Right cardiac atrium (tissue), 5 donors: Measurements from ENCODE around the gene TCF15. TPM values are rescaled to one million over a fixed set of nuclear protein-coding genes. Genes with fewer than 3 reads are reported as not detected.
"Not testable (repeated sequence)": the region's sequence is repeated elsewhere in the genome, so short reads cannot be mapped to it uniquely, and the experiment has no call there.

Source experiments
- ATAC-seq, 2 donors: fragments of 200-7000 bp; cut with Tn5 transposase; one replicate each; pipeline versions ENCODE4 v1.8.0 to v1.9.1; 2020; ENCODE audit warnings: moderate library complexity in 2 of 2, mild to moderate bottlenecking in 1 of 2
- DNase-seq, 3 donors: peaks; one replicate each; pipeline ENCODE4 v3.0.0-alpha.2; 2020
- H3K27ac ChIP-seq: one replicate; pipeline ENCODE4 v1.5.1; 2013; ENCODE audit warnings: mild to moderate bottlenecking, low read length, control low read depth, moderate library complexity
- H3K27me3 ChIP-seq: one replicate; pipeline ENCODE4 v1.6.1; 2013; ENCODE audit not compliant: control insufficient read depth, insufficient read depth
- H3K4me1 ChIP-seq: one replicate; pipeline ENCODE4 v1.6.1; 2013; ENCODE audit warnings: low read length; ENCODE audit not compliant: control insufficient read depth, insufficient read depth
- H3K4me3 ChIP-seq: one replicate; pipeline ENCODE4 v1.5.1; 2013; ENCODE audit warnings: low read length, control low read depth
- H3K9me3 ChIP-seq: one replicate; pipeline ENCODE4 v1.6.1; 2013; ENCODE audit warnings: low read length; ENCODE audit not compliant: control insufficient read depth
- WGBS: extraction: QIAGEN DNeasy Blood & Tissue Kit; methylation state at CpG from one replicate; pipeline ENCODE4 v1.1.7; 2013; 5-methylcytosine and 5-hydroxymethylcytosine counted together
- intact Hi-C, 4 donors: fragments of 100-400 bp; cut with DNase I; formaldehyde crosslinking; loops; one replicate each; pipeline versions ENCODE4 v1.11.0 to v1.14.0; 2022 to 2023
- polyA plus RNA-seq: library from polyadenylated mRNA; stranded (reverse); fragments of 200-250 nt; gene quantifications from one replicate; pipeline ENCODE4 v1.2.3, GENCODE V29; 2013
- total RNA-seq, 4 donors: library from RNA; stranded (reverse); fragmentation: NEBNext Ultra II Directional; extraction: Animal tissue kit (Norgen Biotek cat#: 25700); gene quantifications; one replicate each; pipeline ENCODE4 v1.2.1, GENCODE V29; 2021
- donor health status: healthy with polysubstance abuse.
- donor health status: DM: no; HTN: yes; CAD: no.
- donor health status: DM: no; HTN: no; CAD: no.
- donor health status: DM: no; HTN: yes; CAD: no; lungs with severe emphysema.
- donor health status: DM: yes; HTN: yes; CAD: no.

TCF15 gene
- total and polyA plus RNA-seq, 5 donors: 4.0 to 9.3 (median 7.4) TPM

- H3K4me3 ChIP-seq: no peak overlapping the region
Measured at GRCh38 chr20:595330-596308, 14.5 kb downstream of the TCF15 start.

DNA sequence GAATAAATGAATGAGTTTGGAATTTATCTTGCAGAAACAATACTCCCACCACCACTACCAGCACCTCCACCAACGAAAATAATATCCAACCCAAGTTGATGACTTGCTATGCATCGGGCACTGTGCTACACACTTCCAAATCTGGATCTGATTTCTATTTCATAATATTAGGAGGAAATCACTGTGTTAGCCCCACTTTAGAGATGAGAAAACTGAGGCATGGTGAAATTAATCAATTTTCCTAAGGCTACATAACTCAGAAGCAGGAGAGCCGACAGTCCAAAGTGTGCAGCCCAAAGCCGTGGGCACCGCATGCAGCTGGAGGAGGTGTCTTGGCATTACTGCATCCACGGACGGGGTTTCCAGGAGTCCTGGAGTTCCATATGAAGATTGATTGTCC lies 17.6 kb downstream of the TCF15 start:
- H3K27ac ChIP-seq: no peak overlapping the region
- no peaks in the 10 kb centered on the region for H3K9me3 ChIP-seq
- 92% methylated on average over 7 of the region's 7 CpGs for WGBS
- H3K27me3 ChIP-seq: no peaks in the 10 kb centered on the region
- DNase-seq (no peak), ATAC-seq (no peak)
- intact Hi-C loops: no loop called here
- peaks cover 4% of the 10 kb centered on the region for H3K4me1 ChIP-seq
- no peak overlapping the region for H3K4me3 ChIP-seq

More at GRCh38 chr20:595330-596308, 14.5 kb downstream of the TCF15 start:
- Histone ChIP-seq H3K9me3 (no peaks in the 10 kb centered on the region), H3K27ac (no peak overlapping the region), H3K4me1 (no peaks in the 10 kb centered on the region), H3K27me3 (no peaks in the 10 kb centered on the region)
- intact Hi-C loops: no loop called here
- DNase-seq: peak; percentile 61 to 91 (median 83)
- peak; percentile 47 to 72 for ATAC-seq
- 36% methylated on average over 24 of the region's 24 CpGs for WGBS

DNA sequence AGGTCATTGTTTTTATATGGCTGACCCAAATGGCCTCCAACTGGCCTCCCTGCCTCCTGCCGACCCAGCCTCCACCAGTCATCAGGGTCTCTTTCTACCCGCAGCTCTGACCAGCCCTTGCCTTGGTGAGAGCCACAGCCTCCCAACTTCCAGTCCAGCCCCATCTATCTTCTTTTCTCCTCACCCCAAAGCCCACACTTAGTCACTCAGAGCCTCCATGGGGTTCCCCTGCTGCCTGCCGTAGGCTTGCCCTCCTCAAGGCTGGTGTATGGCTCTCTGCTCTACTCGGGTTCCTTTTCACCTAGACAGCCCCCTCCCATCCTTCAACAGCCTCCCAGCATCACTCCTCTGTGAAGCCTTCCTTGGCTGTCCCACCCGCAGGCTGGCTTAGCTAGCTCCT lies 18.2 kb downstream of the TCF15 start:
- Histone ChIP-seq H3K27me3 (no peaks in the 10 kb centered on the region), H3K27ac (no peak overlapping the region), H3K9me3 (no peaks in the 10 kb centered on the region), H3K4me1 (peaks cover 4% of the 10 kb centered on the region), H3K4me3 (no peak overlapping the region)
- 81% methylated on average over 5 of the region's 5 CpGs for WGBS
- ATAC-seq (no peak), DNase-seq (no peak)
- intact Hi-C loops: no loop called here

GRCh38 chr20:588932-589672 lies 21.0 kb downstream of the TCF15 start:
- Histone ChIP-seq H3K27me3 (no peaks in the 10 kb centered on the region), H3K27ac (peak overlapping the region; percentile 66), H3K4me3 (no peak overlapping the region), H3K4me1 (peaks cover 4% of the 10 kb centered on the region), H3K9me3 (no peaks in the 10 kb centered on the region)
- WGBS: 65% methylated on average over 10 of the region's 10 CpGs
- ATAC-seq: peak in 1 of 2 donors; percentile 48
- DNase-seq: peak in 1 of 3 donors; percentile 28
- intact Hi-C loops: no loop called here

GRCh38 chr20:588476-588875 lies 21.6 kb downstream of the TCF15 start:
- no peaks in the 10 kb centered on the region for H3K27me3 ChIP-seq
- H3K9me3 ChIP-seq: no peaks in the 10 kb centered on the region
- H3K27ac ChIP-seq: no peak overlapping the region
- no peak for ATAC-seq
- no peak overlapping the region for H3K4me3 ChIP-seq
- H3K4me1 ChIP-seq: peaks cover 4% of the 10 kb centered on the region
- intact Hi-C loops: no loop called here
- 34% methylated on average over 3 of the region's 3 CpGs for WGBS
- peak in 1 of 3 donors; percentile 24 for DNase-seq

- ATAC-seq: no peak
- WGBS: 57% methylated on average over 7 of the region's 7 CpGs
- Histone ChIP-seq H3K4me3 (no peak overlapping the region), H3K27ac (no peak overlapping the region), H3K27me3 (no peaks in the 10 kb centered on the region), H3K4me1 (peaks cover 4% of the 10 kb centered on the region), H3K9me3 (no peaks in the 10 kb centered on the region)
- intact Hi-C loops: no loop called here
- DNase-seq: peak in 1 of 3 donors; percentile 32
Measured at GRCh38 chr20:584971-585301, 25.2 kb downstream of the TCF15 start.

GRCh38 chr20:584161-584970 lies 25.7 kb downstream of the TCF15 start:
- Histone ChIP-seq H3K9me3 (no peaks in the 10 kb centered on the region), H3K4me3 (no peak overlapping the region), H3K27me3 (no peaks in the 10 kb centered on the region), H3K4me1 (peaks cover 4% of the 10 kb centered on the region), H3K27ac (no peak overlapping the region)
- DNase-seq (no peak), ATAC-seq (peak in 1 of 2 donors; percentile 43)
- 74% methylated on average over 8 of the region's 8 CpGs for WGBS
- intact Hi-C loops: no loop called here

GRCh38 chr20:582204-582603 lies 27.9 kb downstream of the TCF15 start:
- H3K27ac ChIP-seq: no peak overlapping the region
- no peak for DNase-seq
- intact Hi-C loops: no loop called here
- WGBS: 79% methylated on average over 5 of the region's 5 CpGs
- no peaks in the 10 kb centered on the region for H3K9me3 ChIP-seq
- no peak for ATAC-seq
- no peaks in the 10 kb centered on the region for H3K27me3 ChIP-seq
- H3K4me3 ChIP-seq: no peak overlapping the region
- H3K4me1 ChIP-seq: peaks cover 1% of the 10 kb centered on the region

DNA sequence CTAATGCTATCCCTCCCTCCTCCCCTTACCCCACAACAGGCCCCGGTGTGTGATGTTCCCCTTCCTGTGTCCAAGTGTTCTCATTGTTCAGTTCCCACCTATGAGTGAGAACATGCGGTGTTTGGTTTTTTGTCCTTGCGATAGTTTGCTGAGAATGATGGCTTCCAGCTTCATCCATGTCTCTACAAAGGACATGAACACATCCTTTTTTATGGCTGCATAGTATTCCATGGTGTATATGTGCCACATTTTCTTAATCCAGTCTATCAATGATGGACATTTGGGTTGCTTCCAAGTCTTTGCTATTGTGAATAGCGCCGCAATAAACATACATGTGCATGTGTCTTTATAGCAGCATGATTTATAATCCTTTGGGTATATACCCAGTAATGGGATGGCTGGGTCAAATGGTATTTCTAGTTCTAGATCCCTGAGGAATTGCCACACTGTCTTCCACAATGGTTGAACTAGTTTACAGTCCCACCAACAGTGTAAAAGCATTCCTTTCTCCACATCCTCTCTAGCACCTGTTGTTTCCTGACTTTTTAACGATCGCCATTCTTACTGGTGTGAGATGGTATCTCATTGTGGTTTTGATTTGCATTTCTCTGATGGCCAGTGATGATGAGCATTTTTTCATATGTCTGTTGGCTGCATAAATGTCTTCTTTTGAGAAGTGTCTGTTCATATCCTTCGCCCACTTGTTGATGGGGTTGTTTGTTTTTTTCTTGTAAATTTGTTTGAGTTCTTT lies 31.0 kb downstream of the TCF15 start:
- intact Hi-C loops, ATAC-seq, H3K27me3 ChIP-seq, DNase-seq, H3K4me1 ChIP-seq, H3K27ac ChIP-seq, H3K9me3 ChIP-seq, H3K4me3 ChIP-seq: not testable (repeated sequence)
- 87% methylated on average over 7 of the region's 8 CpGs for WGBS

GRCh38 chr20:577167-577791 lies 32.8 kb downstream of the TCF15 start:
- Histone ChIP-seq H3K27ac (no peak overlapping the region), H3K4me3 (no peak overlapping the region), H3K4me1 (peaks cover 10% of the 10 kb centered on the region), H3K9me3 (no peaks in the 10 kb centered on the region), H3K27me3 (no peaks in the 10 kb centered on the region)
- DNase-seq (no peak), ATAC-seq (no peak)
- intact Hi-C loops: no loop called here
- WGBS: 55% methylated on average over 12 of the region's 12 CpGs
